Measurements from ENCODE around the gene RSPO4.
A peak's percentile ranks its signal among the peaks of the same experiment; 100 is the strongest.

Gene RSPO4

DNA sequence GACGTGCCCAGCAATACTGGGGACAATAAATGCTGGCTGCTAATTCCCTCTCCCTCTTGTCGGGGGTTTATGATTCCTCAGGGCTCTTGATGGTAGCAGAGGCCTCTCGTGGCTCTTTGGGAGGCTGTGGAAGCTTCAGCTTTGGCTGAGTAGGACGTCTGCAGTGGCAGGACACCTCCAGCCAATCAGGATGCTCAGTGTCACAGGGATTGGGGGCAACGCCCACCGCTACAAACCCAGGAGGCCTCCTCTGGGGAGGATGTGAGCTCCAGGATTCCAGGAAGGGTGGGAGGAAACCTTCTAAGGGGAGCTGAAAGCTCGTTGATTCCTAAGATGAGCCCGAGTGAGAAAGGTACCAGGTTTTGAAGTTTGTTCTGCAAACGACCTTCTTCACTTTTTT, 19.4 kb downstream of the RSPO4 start:
- Histone ChIP-seq H3K36me3 (ENCODE audit: insufficient read depth, low read length) (no peaks in the 10 kb centered on the region), H3K4me3 (ENCODE audit: low read depth in 1 of 2, low read length in 2 of 2) (no peak overlapping the region), H4K20me1 (ENCODE audit: insufficient read depth, low read length) (no peaks in the 10 kb centered on the region; the same call in 1 of the 2 replicates), H3K27me3 (ENCODE audit: insufficient read depth, low read length, poor library complexity) (peaks cover 15% of the 10 kb centered on the region), H3K9me3 (ENCODE audit: insufficient read depth, low read length, severe bottlenecking) (no peaks in the 10 kb centered on the region), H3K4me2 (ENCODE audit: insufficient read depth, low read length) (no peak overlapping the region), H3K27ac (ENCODE audit: low read length) (no peak overlapping the region), H3K9ac (ENCODE audit: low read depth, low read length) (no peak overlapping the region), H3K4me1 (ENCODE audit: insufficient read depth, low read length) (no peaks in the 10 kb centered on the region), H3K79me2 (ENCODE audit: insufficient read depth, low read length) (no peaks in the 10 kb centered on the region), H2AFZ (ENCODE audit: low read depth, low read length) (no peak overlapping the region)
- DNase-seq (no peak), ATAC-seq (ENCODE audit: insufficient read depth, low read depth) (no peak)
- TF ChIP-seq EZH2 (IDR thresholded peaks at IDR 0.05; ENCODE audit: borderline replicate concordance, low read depth, low read length, severe bottlenecking) (no peak), CTCF (IDR thresholded peaks at IDR 0.05; ENCODE audit: borderline replicate concordance, extremely low read depth, low read length, poor library complexity, severe bottlenecking) (no peak)

DNA sequence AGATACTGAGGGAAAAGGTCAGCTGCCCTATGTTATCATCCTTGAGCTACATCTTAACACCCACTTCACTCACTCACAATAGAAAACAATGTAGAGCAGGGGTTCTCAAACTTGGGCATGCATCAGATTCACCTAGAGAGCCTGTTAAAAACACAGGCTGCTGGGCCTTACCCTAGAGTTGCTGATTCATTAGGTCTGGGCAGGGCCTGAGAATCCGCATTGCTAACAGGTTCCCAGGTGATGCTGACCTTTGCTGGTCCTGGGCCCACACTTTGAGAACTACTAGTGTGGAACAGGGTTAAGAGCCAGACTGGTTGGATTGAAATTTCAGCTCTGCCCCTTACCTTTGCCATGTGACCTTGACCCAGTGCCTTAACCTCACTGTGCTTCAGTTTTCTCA, 25.1 kb downstream of the RSPO4 start:
- Histone ChIP-seq H3K27ac (ENCODE audit: low read length) (no peak overlapping the region), H3K9me3 (ENCODE audit: insufficient read depth, low read length, severe bottlenecking) (no peaks in the 10 kb centered on the region), H2AFZ (ENCODE audit: low read depth, low read length) (no peak overlapping the region), H3K79me2 (ENCODE audit: insufficient read depth, low read length) (no peaks in the 10 kb centered on the region), H4K20me1 (ENCODE audit: insufficient read depth, low read length) (no peaks in the 10 kb centered on the region; the same call in 1 of the 2 replicates), H3K9ac (ENCODE audit: low read depth, low read length) (no peak overlapping the region), H3K4me1 (ENCODE audit: insufficient read depth, low read length) (no peaks in the 10 kb centered on the region), H3K4me2 (ENCODE audit: insufficient read depth, low read length) (no peak overlapping the region), H3K27me3 (ENCODE audit: insufficient read depth, low read length, poor library complexity) (peaks cover 10% of the 10 kb centered on the region), H3K36me3 (ENCODE audit: insufficient read depth, low read length) (no peaks in the 10 kb centered on the region), H3K4me3 (ENCODE audit: low read depth in 1 of 2, low read length in 2 of 2) (no peak overlapping the region)
- ATAC-seq (ENCODE audit: insufficient read depth, low read depth) (no peak), DNase-seq (no peak)
- TF ChIP-seq EZH2 (IDR thresholded peaks at IDR 0.05; ENCODE audit: borderline replicate concordance, low read depth, low read length, severe bottlenecking), result no peak
- no peak for TF ChIP-seq CTCF (IDR thresholded peaks at IDR 0.05; ENCODE audit: borderline replicate concordance, extremely low read depth, low read length, poor library complexity, severe bottlenecking)

- ATAC-seq (ENCODE audit: insufficient read depth, low read depth) (no peak), DNase-seq (no peak)
- Histone ChIP-seq H4K20me1 (ENCODE audit: insufficient read depth, low read length) (no peaks in the 10 kb centered on the region; the same call in 1 of the 2 replicates), H3K4me1 (ENCODE audit: insufficient read depth, low read length) (no peaks in the 10 kb centered on the region), H3K36me3 (ENCODE audit: insufficient read depth, low read length) (no peaks in the 10 kb centered on the region), H2AFZ (ENCODE audit: low read depth, low read length) (no peak overlapping the region), H3K9ac (ENCODE audit: low read depth, low read length) (no peak overlapping the region), H3K4me3 (ENCODE audit: low read depth in 1 of 2, low read length in 2 of 2) (no peak overlapping the region), H3K27me3 (ENCODE audit: insufficient read depth, low read length, poor library complexity) (peaks cover 6% of the 10 kb centered on the region), H3K27ac (ENCODE audit: low read length) (no peak overlapping the region), H3K4me2 (ENCODE audit: insufficient read depth, low read length) (no peak overlapping the region), H3K9me3 (ENCODE audit: insufficient read depth, low read length, severe bottlenecking) (no peaks in the 10 kb centered on the region), H3K79me2 (ENCODE audit: insufficient read depth, low read length) (no peaks in the 10 kb centered on the region)
- no peak for TF ChIP-seq CTCF (IDR thresholded peaks at IDR 0.05; ENCODE audit: borderline replicate concordance, extremely low read depth, low read length, poor library complexity, severe bottlenecking)
- TF ChIP-seq EZH2 (IDR thresholded peaks at IDR 0.05; ENCODE audit: borderline replicate concordance, low read depth, low read length, severe bottlenecking), result no peak
Observed at GRCh38 chr20:976033-976432, 26.1 kb downstream of the RSPO4 start.

DNA sequence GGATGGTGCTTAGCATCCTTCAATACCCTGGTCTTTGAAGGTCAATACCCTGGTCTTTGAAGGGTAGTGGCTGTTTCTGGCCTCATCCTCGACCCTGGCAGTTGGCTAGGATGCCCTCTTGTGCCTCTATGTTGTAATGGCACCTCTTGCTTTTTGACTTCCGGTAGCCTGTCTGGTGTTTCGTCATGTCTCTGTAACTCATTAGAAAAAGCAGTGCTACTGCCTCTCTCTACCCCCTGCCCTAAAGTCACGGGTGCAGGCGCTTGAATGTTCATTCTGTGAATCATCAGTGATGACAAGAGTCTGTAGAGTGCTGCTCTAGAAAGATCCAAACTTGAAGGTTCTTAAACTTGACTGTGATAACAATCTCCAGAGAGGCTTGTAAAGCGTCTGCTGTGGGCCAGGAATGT, 28.3 kb downstream of the RSPO4 start:
- Histone ChIP-seq H3K9ac (ENCODE audit: low read depth, low read length) (no peak overlapping the region), H3K27ac (ENCODE audit: low read length) (no peak overlapping the region), H3K4me3 (ENCODE audit: low read depth in 1 of 2, low read length in 2 of 2) (no peak overlapping the region), H3K36me3 (ENCODE audit: insufficient read depth, low read length) (no peaks in the 10 kb centered on the region), H3K4me1 (ENCODE audit: insufficient read depth, low read length) (no peaks in the 10 kb centered on the region), H3K9me3 (ENCODE audit: insufficient read depth, low read length, severe bottlenecking) (no peaks in the 10 kb centered on the region), H3K79me2 (ENCODE audit: insufficient read depth, low read length) (no peaks in the 10 kb centered on the region), H4K20me1 (ENCODE audit: insufficient read depth, low read length) (no peaks in the 10 kb centered on the region), H3K27me3 (ENCODE audit: insufficient read depth, low read length, poor library complexity) (peaks cover 5% of the 10 kb centered on the region), H2AFZ (ENCODE audit: low read depth, low read length) (no peak overlapping the region), H3K4me2 (ENCODE audit: insufficient read depth, low read length) (no peak overlapping the region)
- DNase-seq (peak; percentile 25), ATAC-seq (ENCODE audit: insufficient read depth, low read depth) (peak; percentile 67)
- TF ChIP-seq EZH2 (IDR thresholded peaks at IDR 0.05; ENCODE audit: borderline replicate concordance, low read depth, low read length, severe bottlenecking) (no peak), CTCF (IDR thresholded peaks at IDR 0.05; ENCODE audit: borderline replicate concordance, extremely low read depth, low read length, poor library complexity, severe bottlenecking) (peak; percentile 69)

Data from DND-41 (cell line).